A549 treated with dexamethasone at 1 μM for 4 hours (cell line): ENCODE data around the gene NSMF. TPM values are rescaled to one million over a fixed set of nuclear protein-coding genes. Genes with fewer than 3 reads are reported as not detected.

Experiments used
- total RNA-seq: library from RNA; stranded (reverse); fragments of 200-300 nt; extraction: Qiagen RNA extraction; gene quantifications from 5 replicates; pipeline ENCODE4 v1.2.3, GENCODE V29; 2022

The NSMF gene, protein sequence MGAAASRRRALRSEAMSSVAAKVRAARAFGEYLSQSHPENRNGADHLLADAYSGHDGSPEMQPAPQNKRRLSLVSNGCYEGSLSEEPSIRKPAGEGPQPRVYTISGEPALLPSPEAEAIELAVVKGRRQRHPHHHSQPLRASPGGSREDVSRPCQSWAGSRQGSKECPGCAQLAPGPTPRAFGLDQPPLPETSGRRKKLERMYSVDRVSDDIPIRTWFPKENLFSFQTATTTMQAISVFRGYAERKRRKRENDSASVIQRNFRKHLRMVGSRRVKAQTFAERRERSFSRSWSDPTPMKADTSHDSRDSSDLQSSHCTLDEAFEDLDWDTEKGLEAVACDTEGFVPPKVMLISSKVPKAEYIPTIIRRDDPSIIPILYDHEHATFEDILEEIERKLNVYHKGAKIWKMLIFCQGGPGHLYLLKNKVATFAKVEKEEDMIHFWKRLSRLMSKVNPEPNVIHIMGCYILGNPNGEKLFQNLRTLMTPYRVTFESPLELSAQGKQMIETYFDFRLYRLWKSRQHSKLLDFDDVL
- total RNA-seq: 28.8 to 42.8 TPM (median 38.8 TPM) in 5 replicates

GRCh38 chr9:137459152-137459600, at the start of gene NSMF:
Gene NSMF (minus strand): TSS chr9:137459334. CDS start chr9:137459102, 232 bp downstream.

DNA sequence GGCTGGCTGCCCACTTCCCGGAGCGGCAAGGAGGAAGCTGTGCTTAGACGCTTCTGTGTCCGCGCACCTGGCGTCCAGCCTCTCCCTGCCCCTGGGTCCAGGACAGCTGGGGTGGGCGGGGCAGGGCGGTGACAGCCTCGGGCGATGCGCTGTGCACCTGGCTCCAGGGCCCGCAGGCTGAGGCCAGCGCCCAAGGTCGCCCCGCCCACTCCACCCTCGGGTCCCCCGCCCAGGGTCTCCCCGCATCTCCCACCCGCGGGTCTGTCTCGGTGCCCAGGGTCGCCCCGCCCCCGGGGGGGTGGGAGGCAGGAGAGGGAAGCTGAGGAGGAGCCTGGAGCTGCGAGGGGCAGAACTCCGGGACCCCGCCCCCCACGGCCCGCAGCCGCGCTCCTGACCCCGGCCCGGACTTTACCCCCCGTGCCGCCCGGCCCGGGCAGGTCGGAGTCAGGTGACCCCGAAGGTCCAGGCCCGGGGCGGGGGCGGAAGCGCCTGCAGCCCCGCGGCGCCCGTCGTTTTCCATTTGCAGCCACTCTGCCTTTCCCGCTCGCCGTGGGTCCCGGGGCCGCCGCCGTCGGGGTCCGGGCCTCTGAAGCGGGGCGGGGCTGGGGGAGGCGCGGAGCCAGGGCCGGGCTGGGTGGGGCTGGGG, 17.7 kb downstream of the NSMF start, which contains the start of gene ENTPD8:
TSS of gene ENTPD8 (minus strand) at position 69 of the 646 bp plus-strand sequence. CDS start 3,072 bp downstream, outside the sequence.

DNA sequence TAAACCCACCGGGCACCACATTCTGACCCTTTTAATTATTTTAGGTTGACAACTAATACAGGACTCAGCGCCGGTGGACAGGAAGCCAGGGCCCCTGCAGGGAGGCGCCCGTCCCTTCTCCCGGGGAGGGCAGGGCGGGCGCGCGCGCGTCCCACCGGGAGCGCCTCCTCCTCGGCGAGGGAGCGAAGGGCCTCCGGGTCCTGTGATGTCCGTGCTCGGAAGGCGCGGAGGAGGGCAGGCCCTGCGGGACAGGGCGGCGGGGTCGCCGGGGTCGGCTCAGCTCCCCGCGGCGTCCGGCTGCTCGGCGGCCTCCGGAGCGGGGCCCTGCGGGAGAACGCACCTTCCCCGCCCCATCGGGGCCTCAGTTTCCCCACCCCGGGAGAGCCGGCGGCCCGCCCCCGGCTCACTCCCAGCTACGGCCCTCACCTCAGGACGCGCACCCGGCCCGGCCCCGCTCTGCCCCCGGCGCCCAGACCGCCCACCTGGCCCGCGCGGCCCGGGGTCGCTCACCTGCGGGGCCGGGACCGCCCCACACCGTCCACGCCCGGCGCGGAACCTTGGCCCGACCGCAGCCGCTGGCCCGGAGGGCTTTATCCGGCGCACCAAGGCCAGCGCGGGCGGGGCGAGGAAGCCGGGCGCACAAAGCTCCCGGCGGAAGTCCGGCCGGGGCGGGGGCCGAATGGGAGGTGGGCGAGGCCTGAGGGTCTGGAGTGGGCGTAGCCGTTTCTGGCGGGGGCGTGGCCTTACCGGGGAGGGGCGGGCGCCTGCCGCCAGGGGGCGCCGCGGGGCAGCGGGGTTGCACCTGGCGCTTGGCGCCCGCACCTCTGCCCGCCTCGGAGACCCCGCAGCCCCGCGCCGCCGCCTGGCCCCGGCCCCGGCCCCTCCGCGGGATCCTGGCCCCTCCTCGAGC, 36.3 kb downstream of the NSMF start, which contains the start of the genes EXD3 and NOXA1:
TSS of gene EXD3 (minus strand) at position 559 of the 910 bp plus-strand sequence. CDS start 27,805 bp downstream, outside the sequence.
TSS of gene NOXA1 (plus strand) at position 790 of the 910 bp plus-strand sequence. CDS start 137 bp downstream, outside the sequence.

Other genes with a start within 250 kb of the NSMF start
- 1.2 to 2.2 TPM (median 2.0 TPM) in 5 replicates for gene RNF208, start 237.1 kb downstream of the NSMF start, total RNA-seq
- 3.6 to 5.1 TPM (median 4.6 TPM) in 5 replicates for gene CYSRT1, start 234.2 kb downstream of the NSMF start, total RNA-seq
- gene RNF224, start 231.8 kb downstream of the NSMF start, total RNA-seq: 0.14 to 0.28 TPM (median 0.21 TPM) in 5 replicates
- gene SLC34A3, start 228.4 kb downstream of the NSMF start, total RNA-seq: 0.05 to 0.11 TPM (median 0.06 TPM) in 5 replicates
- gene TUBB4B, start 218.0 kb downstream of the NSMF start, total RNA-seq: 618 to 867 TPM (median 780 TPM) in 5 replicates
- not detected in 5 replicates for gene STPG3, start 208.0 kb downstream of the NSMF start, total RNA-seq
- 41.3 to 57.7 TPM (median 53.2 TPM) in 5 replicates for gene NELFB, start 204.0 kb downstream of the NSMF start, total RNA-seq
- 16.3 to 27.6 TPM (median 24.2 TPM) in 5 replicates for gene TOR4A, start 181.6 kb downstream of the NSMF start, total RNA-seq
- gene NRARP, start 157.1 kb downstream of the NSMF start, total RNA-seq: 1.7 to 3.0 TPM (median 2.9 TPM) in 5 replicates
- gene EXD3, start 36.2 kb downstream of the NSMF start, total RNA-seq: 3.0 to 5.7 TPM (median 5.3 TPM) in 5 replicates
- gene NOXA1, start 35.9 kb downstream of the NSMF start, total RNA-seq: 0.41 to 1.7 TPM (median 1.4 TPM) in 5 replicates
- gene ENTPD8, start 18.0 kb downstream of the NSMF start, total RNA-seq: 0.14 to 0.25 TPM (median 0.16 TPM) in 5 replicates
- gene PNPLA7, start 91.1 kb upstream of the NSMF start, total RNA-seq: 0.24 to 0.82 TPM (median 0.71 TPM) in 5 replicates
- gene MRPL41, start 92.5 kb upstream of the NSMF start, total RNA-seq: 50.8 to 83.7 TPM (median 76.9 TPM) in 5 replicates
- 22.3 to 29.3 TPM (median 27.3 TPM) in 5 replicates for gene DPH7, start 119.6 kb upstream of the NSMF start, total RNA-seq
- gene ZMYND19, start 131.2 kb upstream of the NSMF start, total RNA-seq: 46.4 to 66.3 TPM (median 59.1 TPM) in 5 replicates
- gene ARRDC1, start 146.4 kb upstream of the NSMF start, total RNA-seq: 39.9 to 76.5 TPM (median 67.1 TPM) in 5 replicates
- 35.2 to 55.1 TPM (median 50.6 TPM) in 5 replicates for gene EHMT1, start 159.7 kb upstream of the NSMF start, total RNA-seq